Measurements from ENCODE around the gene COLEC12.
"Not testable (repeated sequence)": the region's sequence is repeated elsewhere in the genome, so short reads cannot be mapped to it uniquely, and the experiment has no call there.

COLEC12 gene

DNA sequence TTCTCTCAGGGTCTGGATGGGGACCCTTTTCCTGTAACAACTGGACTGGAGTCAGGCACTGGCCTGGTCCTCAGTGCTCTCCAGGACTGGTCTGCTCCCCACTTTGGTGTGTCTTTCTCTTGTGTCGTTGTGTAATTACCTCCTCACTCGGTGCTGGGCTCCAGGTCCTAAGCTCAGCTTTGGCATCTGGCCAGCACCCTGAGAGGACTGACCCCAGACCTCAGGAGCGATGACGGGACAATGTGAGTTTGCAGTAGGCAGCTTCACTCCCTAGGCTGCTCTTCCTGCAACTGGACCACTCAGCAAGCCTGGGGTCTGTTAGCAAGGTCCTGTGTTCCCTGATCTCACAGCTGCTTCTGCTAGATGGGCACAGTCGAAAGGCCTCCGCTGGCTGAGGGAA lies 93.8 kb downstream of the COLEC12 start:
- no peak for DNase-seq

GRCh38 chr18:405006-405405 lies 95.5 kb downstream of the COLEC12 start:
- not testable (repeated sequence) for DNase-seq

DNA sequence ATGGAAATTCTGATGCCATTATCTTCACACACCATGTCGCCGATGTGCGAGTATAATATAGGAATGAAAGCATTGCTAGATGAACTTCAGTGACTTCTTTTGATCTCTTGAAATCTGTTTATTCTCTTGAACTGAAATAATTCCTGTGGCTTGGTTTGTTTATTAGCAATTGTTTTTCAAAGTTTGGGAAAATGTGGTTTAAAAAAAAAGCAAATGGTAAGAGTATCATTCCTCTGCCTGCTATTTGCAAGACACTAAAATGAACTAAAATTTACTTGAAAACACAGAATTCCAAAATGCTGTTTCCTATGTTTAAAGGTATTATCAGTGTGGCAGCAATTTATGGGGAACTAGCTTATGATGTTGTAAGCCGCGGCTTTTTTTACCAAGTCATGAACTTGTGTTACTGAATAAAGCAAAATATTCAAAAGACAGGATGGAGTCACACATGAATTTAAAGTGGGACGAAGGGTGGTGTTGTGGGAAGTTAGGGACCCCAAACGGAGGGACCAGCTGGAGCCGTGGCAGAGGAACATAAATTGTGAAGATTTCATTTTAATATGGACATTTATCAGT lies 96.4 kb downstream of the COLEC12 start:
- DNase-seq, result no peak

DNA sequence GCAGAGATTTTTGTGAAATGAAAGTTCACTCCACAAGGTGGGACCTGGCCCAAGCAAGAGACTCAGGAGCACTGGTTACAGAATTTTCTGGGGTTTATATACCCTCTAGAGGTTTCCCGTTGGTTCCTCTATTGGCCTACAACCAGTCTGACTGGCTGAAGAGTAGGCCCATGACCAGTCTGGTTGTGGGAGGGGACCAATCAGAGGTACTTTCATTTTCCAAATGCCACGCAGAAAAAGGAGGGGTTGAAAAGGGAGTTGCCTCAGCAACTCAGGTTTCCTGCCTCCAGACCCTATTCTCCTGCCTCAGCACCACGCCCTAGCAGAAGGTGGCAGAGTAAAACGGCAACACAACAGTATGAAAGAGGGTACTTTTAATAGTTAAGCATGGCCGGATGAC lies 98.4 kb downstream of the COLEC12 start:
- no peak for DNase-seq

DNA sequence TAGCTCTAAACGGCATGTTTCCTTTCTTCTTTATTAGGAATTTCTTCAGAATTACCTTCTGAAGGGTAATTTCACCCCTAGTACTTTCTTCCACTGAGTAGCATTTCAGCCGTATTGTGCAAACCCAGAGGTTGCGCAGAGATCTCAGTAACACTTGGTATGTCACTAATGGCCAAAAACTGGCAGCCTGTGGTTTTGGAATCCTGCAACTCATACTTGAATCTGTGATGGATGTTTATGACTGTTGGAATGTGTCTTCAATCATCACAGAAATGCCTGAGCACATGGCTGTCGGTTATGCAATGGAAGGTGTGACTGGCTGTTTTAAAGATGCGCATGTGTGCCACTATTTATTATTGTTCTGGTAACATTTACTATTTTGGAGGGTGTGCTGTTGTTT lies 100.0 kb downstream of the COLEC12 start:
- no peak for DNase-seq

DNA sequence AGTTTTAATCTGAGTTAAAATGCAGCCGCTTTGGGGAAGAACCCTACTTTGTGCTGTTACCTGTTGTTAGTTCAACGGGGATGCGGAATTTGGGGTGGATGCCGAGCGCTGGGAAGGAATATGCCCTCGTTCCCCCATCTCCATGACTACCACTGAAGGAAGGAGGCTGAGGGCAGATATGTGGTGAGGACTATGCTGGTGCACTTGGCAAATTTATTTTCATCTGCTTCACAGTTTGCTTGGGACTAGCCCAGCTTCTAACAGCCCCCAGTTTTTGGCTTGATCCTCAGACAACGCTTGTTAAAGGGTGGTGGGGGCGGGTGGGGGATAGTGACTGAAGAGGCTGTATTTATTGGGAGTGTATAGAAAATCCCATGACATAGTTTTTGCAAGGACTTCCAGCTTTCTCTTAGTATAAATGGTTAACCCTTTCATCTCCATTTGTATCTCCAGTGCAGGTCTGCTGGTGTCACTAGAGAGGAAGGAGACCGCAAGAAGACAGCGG lies 100.8 kb downstream of the COLEC12 start:
- no peak for DNase-seq

DNA sequence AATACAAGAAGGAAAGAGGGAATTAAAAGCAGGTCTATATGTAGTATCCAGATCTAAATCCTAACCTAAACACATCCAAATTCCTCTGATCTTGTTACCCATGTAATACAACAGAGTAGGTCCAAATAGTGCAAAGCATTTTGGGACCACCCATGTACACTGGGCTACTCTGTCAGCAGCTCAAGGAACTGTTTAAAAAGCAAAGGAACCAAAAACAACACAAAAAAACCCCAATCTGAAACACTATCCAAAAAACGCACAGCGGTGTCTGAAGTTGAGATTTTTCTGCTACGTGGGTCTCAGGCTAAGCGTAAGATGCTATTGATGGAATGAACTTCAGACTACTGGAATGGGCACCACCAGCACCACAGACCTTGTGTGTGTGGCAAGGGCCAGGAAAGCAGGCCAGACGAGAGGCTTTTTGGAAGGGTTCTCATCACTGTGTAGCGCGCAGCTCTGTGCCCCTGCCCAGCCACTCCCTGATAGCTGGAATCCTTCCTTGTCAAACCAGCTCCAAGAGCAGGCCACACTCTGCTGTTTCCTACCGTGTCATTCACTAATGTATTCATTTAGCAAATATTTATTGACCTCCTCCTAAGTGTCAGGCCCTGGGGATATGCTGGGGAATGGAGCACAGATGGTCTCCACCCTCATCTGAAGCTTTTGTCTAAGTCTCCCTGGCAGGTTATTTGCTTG lies 101.4 kb downstream of the COLEC12 start:
- DNase-seq, result no peak

DNA sequence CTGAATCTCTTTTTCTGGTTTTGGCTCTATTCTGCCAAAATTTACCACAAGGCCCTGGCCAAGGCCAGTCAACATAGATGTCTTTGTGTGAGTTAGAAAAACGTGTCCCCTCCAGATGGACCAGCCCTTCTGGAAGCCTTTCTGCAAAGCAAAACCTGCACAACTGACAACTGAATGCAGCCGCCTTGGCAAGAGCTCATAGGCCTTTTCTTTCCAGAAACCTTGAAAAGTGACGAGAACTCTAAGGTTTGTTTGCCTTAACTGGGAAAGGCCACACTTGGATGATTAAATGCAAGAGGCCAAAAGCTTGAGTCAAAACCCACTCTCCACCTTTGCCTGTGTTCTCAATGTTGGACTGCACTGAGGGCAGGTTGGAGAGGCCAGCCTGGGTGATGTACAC lies 103.9 kb downstream of the COLEC12 start:
- no peak for DNase-seq

- DNase-seq, result no peak
These were observed 104.3 kb downstream of the COLEC12 start for GRCh38 chr18:396251-396555.

GRCh38 chr18:395456-396250 lies 104.8 kb downstream of the COLEC12 start:
- DNase-seq, result no peak

- DNase-seq, result peak; percentile 24
These were observed 105.5 kb downstream of the COLEC12 start for GRCh38 chr18:394987-395362.

- peak; percentile 42 for DNase-seq
These were observed 106.1 kb downstream of the COLEC12 start for GRCh38 chr18:394262-394986.

GRCh38 chr18:393574-393957 lies 106.9 kb downstream of the COLEC12 start:
- DNase-seq, result no peak

- DNase-seq, result no peak
These were observed 107.5 kb downstream of the COLEC12 start for GRCh38 chr18:392928-393573.

DNA sequence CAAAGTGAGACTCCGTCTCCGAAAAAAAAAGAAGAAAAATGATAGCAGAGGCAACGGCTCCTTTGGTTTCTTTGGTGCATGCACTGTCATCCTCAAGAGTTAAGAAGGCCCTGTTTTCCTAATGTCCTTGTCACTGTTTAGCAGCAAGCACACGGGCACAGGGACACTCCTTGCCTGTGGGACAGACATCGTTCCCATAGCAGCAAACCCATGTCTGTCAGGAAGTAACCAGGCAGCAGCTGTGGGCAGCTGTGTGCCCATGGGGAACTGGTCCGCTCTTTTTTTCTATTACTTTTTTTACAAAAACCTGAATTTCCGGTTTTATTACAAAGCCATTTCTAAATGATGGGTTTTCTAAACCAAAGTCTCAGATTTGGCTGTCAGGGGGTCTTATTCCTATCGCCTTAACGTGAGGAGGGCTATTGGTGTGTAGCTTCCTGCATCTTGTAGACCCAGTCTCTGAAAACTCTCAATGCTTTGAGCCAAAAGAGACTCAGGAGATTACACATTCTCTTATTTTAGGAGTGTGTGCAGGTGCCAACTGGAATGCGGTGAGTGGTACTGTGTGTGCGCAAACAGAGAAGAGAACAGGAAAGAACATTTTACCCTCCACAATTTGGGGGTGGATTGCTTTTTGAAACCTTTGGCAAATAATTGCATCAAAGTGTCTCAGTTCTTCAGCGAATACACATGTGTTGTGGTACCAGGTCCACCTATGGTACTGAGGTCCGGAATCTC lies 109.6 kb downstream of the COLEC12 start:
- no peak for DNase-seq

GRCh38 chr18:389658-390357 lies 110.7 kb downstream of the COLEC12 start:
- no peak for DNase-seq

- DNase-seq, result no peak
These were observed 112.3 kb downstream of the COLEC12 start for GRCh38 chr18:388200-388599.

DNA sequence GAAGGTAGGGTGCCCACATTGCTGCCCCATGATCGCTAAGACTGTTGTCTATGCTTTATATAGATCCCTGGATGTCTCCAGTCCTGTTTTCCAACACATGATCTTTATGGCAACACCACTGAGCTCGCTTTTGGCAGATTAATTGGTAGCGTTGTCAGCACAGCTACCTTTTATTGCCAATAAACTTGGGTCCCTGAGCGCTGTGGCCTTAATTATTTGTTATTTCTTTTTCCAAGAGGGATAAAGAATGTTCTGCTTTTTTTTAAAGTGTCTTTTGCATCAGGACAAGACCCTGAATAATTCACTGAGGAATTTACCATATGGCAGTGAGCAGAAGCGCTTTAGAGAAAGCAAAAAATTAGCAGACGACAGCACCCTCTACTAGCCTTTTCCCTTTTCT lies 113.5 kb downstream of the COLEC12 start:
- no peak for DNase-seq

GRCh38 chr18:384897-385296 lies 115.6 kb downstream of the COLEC12 start:
- no peak for DNase-seq

DNA sequence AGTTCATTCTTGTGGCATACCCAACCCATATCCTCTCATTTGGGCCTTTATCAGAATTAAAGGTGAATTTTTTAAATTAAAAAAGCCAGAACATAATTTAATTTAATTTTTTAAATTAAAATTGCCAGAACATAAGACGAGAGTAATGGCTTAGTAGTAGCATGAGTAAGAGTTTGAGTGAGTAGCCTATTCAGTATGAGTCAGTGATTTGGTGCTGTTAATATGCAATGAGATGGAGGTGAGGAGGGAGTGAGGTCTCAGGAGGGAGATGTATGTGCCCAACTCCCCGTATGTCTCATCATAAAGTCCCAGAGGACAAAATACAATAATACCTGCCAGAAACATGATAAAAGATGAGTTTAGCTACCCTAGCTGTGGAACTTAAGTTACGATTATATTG lies 117.4 kb downstream of the COLEC12 start:
- no peak for DNase-seq

GRCh38 chr18:382423-382984 lies 118.0 kb downstream of the COLEC12 start:
- DNase-seq, result no peak

Data from NCI-H510A (cell line).